Duodenal mucosa (tissue), 2 donors: ENCODE data around the gene ABCA10.

Experiments
- H3K27ac ChIP-seq: one replicate; pipeline ENCODE4 v1.7.0; 2013; ENCODE audit warnings: low read depth, low read length
- H3K27me3 ChIP-seq, 2 donors: one replicate each; pipeline ENCODE4 v1.7.0; 2013; ENCODE audit warnings: low read length in 2 of 2, control low read depth in 1 of 2; ENCODE audit not compliant: insufficient read depth in 2 of 2, control insufficient read depth in 1 of 2
- H3K36me3 ChIP-seq, 2 donors: one replicate each; pipeline ENCODE4 v1.7.0; 2013; ENCODE audit warnings: low read length in 2 of 2, control low read depth in 1 of 2; ENCODE audit not compliant: insufficient read depth in 2 of 2, control insufficient read depth in 1 of 2
- H3K4me1 ChIP-seq, 2 donors: one replicate each; pipeline ENCODE4 v1.7.0; 2013; ENCODE audit warnings: low read length in 2 of 2, control low read depth in 1 of 2; ENCODE audit not compliant: insufficient read depth in 2 of 2, control insufficient read depth in 1 of 2
- H3K4me3 ChIP-seq, 2 donors: one replicate each; pipeline ENCODE4 v1.7.0; 2013; ENCODE audit warnings: low read length in 2 of 2, low read depth in 1 of 2
- H3K9ac ChIP-seq, 2 donors: one replicate each; pipeline ENCODE4 v1.7.0; 2013; ENCODE audit warnings: low read length in 2 of 2, low read depth in 1 of 2
- H3K9me3 ChIP-seq, 2 donors: one replicate each; pipeline ENCODE4 v1.7.0; 2013; ENCODE audit warnings: low read length in 2 of 2, control low read depth in 1 of 2; ENCODE audit not compliant: control insufficient read depth in 1 of 2

The ABCA10 gene

DNA sequence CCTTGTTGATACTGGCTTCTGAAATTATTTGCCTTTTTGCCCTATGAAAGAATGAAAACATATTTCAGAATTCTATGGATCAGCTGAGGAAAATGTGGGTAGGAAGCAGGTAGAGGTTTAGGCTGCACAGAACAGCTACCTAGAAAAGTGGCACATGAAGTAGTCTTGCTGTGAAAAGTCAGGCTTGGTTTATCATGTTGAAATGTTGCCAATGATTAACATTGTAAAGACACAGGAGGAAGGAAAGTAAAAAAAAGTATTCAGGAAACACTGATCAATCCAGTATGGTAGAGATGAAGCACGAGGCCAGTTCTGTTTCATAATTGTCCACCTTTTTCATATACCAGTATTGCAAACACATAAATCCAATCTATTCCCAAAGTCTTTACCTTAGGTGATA is 116.8 kb downstream of the ABCA10 start:
- no peaks in the 10 kb centered on the region for H3K27me3 ChIP-seq
- no peak overlapping the region for H3K27ac ChIP-seq
- H3K9ac ChIP-seq: no peak overlapping the region
- no peak overlapping the region for H3K4me3 ChIP-seq
- peaks cover 0 to 7% of the 10 kb centered on the region in 2 donors for H3K4me1 ChIP-seq
- H3K9me3 ChIP-seq: no peaks in the 10 kb centered on the region
- H3K36me3 ChIP-seq: no peaks in the 10 kb centered on the region

DNA sequence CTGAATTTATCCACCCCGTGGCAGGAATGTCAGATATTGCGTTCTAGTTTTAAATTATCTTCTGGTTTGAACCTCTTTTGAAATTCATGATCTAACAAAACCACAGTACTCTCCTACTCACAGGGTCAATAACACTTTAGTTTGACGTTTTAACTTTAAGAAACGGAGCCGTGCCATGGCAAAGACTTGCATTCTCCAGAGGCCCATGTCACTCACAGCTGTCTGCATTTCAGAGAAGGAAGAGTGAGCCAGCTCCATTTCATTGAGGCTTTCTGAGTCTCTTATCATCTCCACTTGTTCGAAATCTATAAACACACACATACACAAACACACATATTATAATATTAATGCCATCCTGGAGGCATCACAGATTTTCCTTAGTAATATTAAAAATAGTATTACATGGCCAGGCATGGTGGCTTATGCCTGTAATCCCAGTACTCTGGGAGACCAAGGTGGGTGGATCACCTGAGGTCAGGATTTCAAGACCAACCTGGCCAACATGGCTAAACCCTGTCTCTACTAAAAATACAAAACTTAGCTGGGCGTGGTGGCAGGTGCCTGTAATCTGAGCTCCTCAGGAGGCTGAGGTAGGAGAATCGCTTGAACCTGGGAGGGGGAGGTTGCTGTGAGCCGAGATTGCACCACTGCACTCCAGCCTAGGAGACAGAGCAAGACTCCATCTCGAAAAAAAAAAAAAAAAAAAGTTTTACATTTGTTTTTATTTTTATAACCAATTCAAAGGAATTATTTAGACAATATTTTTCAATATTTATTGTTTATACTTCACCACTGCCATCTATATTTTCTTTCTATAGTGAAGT is 122.5 kb downstream of the ABCA10 start:
- Histone ChIP-seq H3K9me3 (no peaks in the 10 kb centered on the region), H3K9ac (no peak overlapping the region), H3K27ac (no peak overlapping the region), H3K27me3 (no peaks in the 10 kb centered on the region), H3K4me1 (no peaks in the 10 kb centered on the region), H3K36me3 (no peaks in the 10 kb centered on the region), H3K4me3 (no peak overlapping the region)

DNA sequence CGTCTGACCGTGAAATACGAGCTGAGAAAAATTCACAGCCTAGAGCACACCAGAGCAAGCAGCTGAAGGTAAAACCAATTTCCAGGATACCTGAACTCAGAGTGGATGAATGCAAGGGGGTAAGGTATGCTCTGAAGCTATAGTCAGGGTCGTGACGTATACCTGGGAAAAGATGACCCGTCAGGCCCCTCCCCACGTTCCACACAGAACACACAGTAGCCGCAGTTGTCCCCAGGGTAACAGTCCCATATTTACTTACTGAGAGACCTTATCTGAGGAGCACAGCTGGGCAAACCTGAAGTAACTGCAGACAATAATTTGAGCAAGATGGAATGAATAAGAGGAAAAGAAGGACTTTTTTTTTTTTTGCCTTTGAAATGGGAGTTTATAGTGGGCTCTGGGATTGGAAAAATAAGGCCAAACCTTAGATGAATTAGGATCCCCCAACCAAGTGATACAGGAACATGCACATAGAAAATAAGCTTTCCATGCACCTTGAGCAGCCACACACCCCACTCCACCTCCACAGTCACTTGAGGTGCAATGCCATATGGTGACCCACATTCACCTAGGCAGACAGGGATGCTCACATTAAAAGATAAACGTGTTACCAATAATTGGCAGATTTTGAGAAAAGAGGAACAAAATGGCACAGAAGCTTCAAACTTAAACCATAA is 124.9 kb downstream of the ABCA10 start:
- H3K4me3 ChIP-seq: no peak overlapping the region
- no peaks in the 10 kb centered on the region for H3K4me1 ChIP-seq
- H3K36me3 ChIP-seq: no peaks in the 10 kb centered on the region
- H3K27ac ChIP-seq: no peak overlapping the region
- H3K9me3 ChIP-seq: no peaks in the 10 kb centered on the region
- H3K9ac ChIP-seq: no peak overlapping the region
- H3K27me3 ChIP-seq: no peaks in the 10 kb centered on the region

DNA sequence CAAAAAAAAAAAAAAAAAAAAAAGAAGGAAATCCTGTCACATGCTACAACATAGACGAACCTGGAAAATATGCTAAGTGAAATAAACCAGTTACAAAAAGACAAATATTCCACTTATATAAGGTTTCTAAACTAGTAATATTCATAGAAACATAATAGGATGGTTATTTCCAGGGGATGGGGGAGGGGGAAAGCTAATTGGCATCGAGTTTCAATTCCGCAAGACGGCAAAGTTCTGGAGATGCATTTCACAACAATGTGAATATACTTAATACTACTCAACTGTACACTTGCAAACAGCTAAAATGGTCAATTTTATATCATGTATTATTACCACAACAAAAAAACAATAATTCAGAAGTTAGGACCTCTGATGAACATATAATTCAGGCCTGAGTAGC is 130.0 kb downstream of the ABCA10 start:
- H3K9me3 ChIP-seq: no peaks in the 10 kb centered on the region
- no peaks in the 10 kb centered on the region for H3K36me3 ChIP-seq
- H3K4me3 ChIP-seq: no peak overlapping the region
- H3K9ac ChIP-seq: no peak overlapping the region
- no peaks in the 10 kb centered on the region for H3K27me3 ChIP-seq
- no peak overlapping the region for H3K27ac ChIP-seq
- no peaks in the 10 kb centered on the region for H3K4me1 ChIP-seq
